ENCODE results near the gene MYO16. TPM values are rescaled to one million over a fixed set of nuclear protein-coding genes. Genes with fewer than 3 reads are reported as not detected.

The MYO16 gene
- total RNA-seq, result under 1 TPM in 2 of 4 donors, not detected in 2; 0.06 to 0.07 TPM

GRCh38 chr13:108629181-108629752 is at the start of gene MYO16:
Gene MYO16, plus strand, starts transcription at chr13:108629611. Its CDS starts 234 bp downstream, at chr13:108629845.
- intact Hi-C loops (cut with DNase I; ENCODE audit: low total_unique reads), result no loop called here
- TF ChIP-seq, protein P1, sequence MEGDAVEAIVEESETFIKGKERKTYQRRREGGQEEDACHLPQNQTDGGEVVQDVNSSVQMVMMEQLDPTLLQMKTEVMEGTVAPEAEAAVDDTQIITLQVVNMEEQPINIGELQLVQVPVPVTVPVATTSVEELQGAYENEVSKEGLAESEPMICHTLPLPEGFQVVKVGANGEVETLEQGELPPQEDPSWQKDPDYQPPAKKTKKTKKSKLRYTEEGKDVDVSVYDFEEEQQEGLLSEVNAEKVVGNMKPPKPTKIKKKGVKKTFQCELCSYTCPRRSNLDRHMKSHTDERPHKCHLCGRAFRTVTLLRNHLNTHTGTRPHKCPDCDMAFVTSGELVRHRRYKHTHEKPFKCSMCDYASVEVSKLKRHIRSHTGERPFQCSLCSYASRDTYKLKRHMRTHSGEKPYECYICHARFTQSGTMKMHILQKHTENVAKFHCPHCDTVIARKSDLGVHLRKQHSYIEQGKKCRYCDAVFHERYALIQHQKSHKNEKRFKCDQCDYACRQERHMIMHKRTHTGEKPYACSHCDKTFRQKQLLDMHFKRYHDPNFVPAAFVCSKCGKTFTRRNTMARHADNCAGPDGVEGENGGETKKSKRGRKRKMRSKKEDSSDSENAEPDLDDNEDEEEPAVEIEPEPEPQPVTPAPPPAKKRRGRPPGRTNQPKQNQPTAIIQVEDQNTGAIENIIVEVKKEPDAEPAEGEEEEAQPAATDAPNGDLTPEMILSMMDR (IDR thresholded peaks at IDR 0.05), result no peak
- TF ChIP-seq POLR2A (IDR thresholded peaks at IDR 0.05), result no peak
- no peak within 1 kb of the TSS for H3K4me3 ChIP-seq (ENCODE audit: low read depth, poor library complexity, severe bottlenecking)
- 32 to 44% methylated on average over 8 to 11 of the region's 11 CpGs for WGBS, 2 donors
- no peak for DNase-seq (ENCODE audit: low spot score in 2 of 2)

DNA sequence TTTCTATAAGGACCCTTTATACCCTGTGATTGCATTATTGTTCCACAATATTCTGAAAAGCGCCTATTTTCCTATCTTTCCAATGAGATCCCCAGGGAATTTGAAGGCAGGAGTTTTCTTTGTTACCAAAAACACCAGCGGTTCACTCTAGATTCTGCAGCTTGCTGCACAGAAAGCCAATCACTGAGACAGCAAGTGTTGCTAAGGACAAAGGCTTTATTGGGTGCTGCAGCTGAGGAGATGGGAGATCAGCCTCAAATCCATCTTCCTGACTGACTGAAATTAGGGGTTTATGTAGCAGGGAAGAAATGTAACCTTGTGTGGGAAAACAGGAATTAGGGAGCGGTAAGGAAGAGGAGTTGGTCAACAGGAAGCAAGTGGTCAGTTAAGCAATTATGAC is 42.6 kb upstream of the MYO16 start:
- intact Hi-C loops (cut with DNase I; ENCODE audit: low total_unique reads), result no loop called here
- 87 to 90% methylated on average over 3 of the region's 3 CpGs for whole genome bisulfite sequencing, 2 donors
- TF ChIP-seq, protein P1 (IDR thresholded peaks at IDR 0.05), result no peak
- no peak for TF ChIP-seq POLR2A (IDR thresholded peaks at IDR 0.05)
- DNase-seq (ENCODE audit: low spot score in 2 of 2), result no peak
- no peak overlapping the region for H3K4me3 ChIP-seq (ENCODE audit: low read depth, poor library complexity, severe bottlenecking)

GRCh38 chr13:108588516-108588915 is 40.9 kb upstream of the MYO16 start:
- 78 to 85% methylated on average over 3 of the region's 3 CpGs for WGBS, 2 donors

DNA sequence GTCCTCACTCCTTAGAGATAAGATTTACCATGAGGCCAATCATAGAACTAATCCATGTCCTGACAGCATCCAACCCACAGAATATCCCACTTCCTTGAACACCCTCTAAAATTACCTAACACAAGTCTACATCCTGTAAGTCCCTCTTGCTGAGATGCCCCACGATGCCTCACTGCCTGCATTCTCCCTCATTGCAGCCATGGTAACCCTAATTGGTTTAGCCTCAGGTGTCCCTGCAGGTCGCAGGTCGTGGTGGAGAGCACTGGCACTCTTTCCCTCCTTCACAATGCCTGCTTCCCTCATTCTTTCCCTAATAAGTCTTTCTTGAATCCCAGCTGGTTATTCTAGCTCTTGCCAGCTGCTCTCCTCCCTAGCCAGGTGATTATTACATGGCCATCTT is 35.3 kb upstream of the MYO16 start:
- 9 to 35% methylated on average over 3 of the region's 3 CpGs for WGBS, 2 donors
- intact Hi-C loops (cut with DNase I; ENCODE audit: low total_unique reads), result no loop called here
- no peak for TF ChIP-seq POLR2A (IDR thresholded peaks at IDR 0.05)
- TF ChIP-seq, protein P1 (IDR thresholded peaks at IDR 0.05), result no peak
- H3K4me3 ChIP-seq (ENCODE audit: low read depth, poor library complexity, severe bottlenecking), result no peak overlapping the region
- DNase-seq (ENCODE audit: low spot score in 2 of 2), result no peak

More at GRCh38 chr13:108588516-108588915, 40.9 kb upstream of the MYO16 start:
- no peak for DNase-seq (ENCODE audit: low spot score in 2 of 2)
- no peak for TF ChIP-seq POLR2A (IDR thresholded peaks at IDR 0.05)
- TF ChIP-seq, protein P1 (IDR thresholded peaks at IDR 0.05), result no peak
- intact Hi-C loops (cut with DNase I; ENCODE audit: low total_unique reads), result no loop called here
- H3K4me3 ChIP-seq (ENCODE audit: low read depth, poor library complexity, severe bottlenecking), result no peak overlapping the region

- DNase-seq (ENCODE audit: low spot score in 2 of 2), result no peak
- intact Hi-C loops (cut with DNase I; ENCODE audit: low total_unique reads), result no loop called here
- no peak overlapping the region for H3K4me3 ChIP-seq (ENCODE audit: low read depth, poor library complexity, severe bottlenecking)
- WGBS, 2 donors, result 30 to 31% methylated on average over 13 of the region's 13 CpGs
- TF ChIP-seq POLR2A (IDR thresholded peaks at IDR 0.05), result no peak
- TF ChIP-seq, protein P1 (IDR thresholded peaks at IDR 0.05), result no peak
Measured at GRCh38 chr13:108595436-108596274, 33.8 kb upstream of the MYO16 start.
